Activated naive CD4-positive, alpha-beta T cell treated with anti-CD3 and anti-CD28 coated beads for 36 hours (primary cell): ENCODE results near the gene FRMD5. TPM values are rescaled to one million over a fixed set of nuclear protein-coding genes. Genes with fewer than 3 reads are reported as not detected.
"Not testable (repeated sequence)": the region's sequence is repeated elsewhere in the genome, so short reads cannot be mapped to it uniquely, and the experiment has no call there.

Experiments used
- CTCF ChIA-PET: fragments of 350-600 bp; sonication (Branson Sonifier 250); formaldehyde crosslinking; loops from one replicate; lab custom pipeline; 2021; ENCODE audit warnings: antibody characterized with exemption; lab: Charles Lee
- DNase-seq: peaks from one replicate; pipeline ENCODE4 v3.0.0-alpha.2; 2020
- H3K27ac Mint-ChIP-seq: one replicate; pipeline ENCODE4 v1.8.0; 2021; ENCODE audit warnings: mild to moderate bottlenecking, mixed read lengths
- H3K27me3 Mint-ChIP-seq: one replicate; pipeline ENCODE4 v1.8.0; 2021; ENCODE audit warnings: low read depth, mixed read lengths
- H3K36me3 Mint-ChIP-seq: one replicate; pipeline ENCODE4 v1.8.0; 2021; ENCODE audit warnings: low read depth, mixed read lengths
- H3K4me1 Mint-ChIP-seq: one replicate; pipeline ENCODE4 v1.8.0; 2021; ENCODE audit warnings: low read depth, mixed read lengths
- H3K4me3 Mint-ChIP-seq: one replicate; pipeline ENCODE4 v1.8.0; 2021; ENCODE audit warnings: mild to moderate bottlenecking, moderate library complexity, mixed read lengths
- H3K9me3 Mint-ChIP-seq: one replicate; pipeline ENCODE4 v1.8.0; 2021; ENCODE audit warnings: mixed read lengths
- intact Hi-C: fragments of 100-400 bp; cut with micrococcal nuclease; formaldehyde crosslinking; loops from one replicate; pipeline ENCODE4 v1.15.1; 2023
- total RNA-seq, 2 experiments: library from RNA; stranded (reverse); gene quantifications; one replicate each; pipeline ENCODE4 v1.2.3, GENCODE V29; 2021

Gene FRMD5
- total RNA-seq, 2 experiments from 2014 or later, result 0.37 to 0.50 TPM

DNA sequence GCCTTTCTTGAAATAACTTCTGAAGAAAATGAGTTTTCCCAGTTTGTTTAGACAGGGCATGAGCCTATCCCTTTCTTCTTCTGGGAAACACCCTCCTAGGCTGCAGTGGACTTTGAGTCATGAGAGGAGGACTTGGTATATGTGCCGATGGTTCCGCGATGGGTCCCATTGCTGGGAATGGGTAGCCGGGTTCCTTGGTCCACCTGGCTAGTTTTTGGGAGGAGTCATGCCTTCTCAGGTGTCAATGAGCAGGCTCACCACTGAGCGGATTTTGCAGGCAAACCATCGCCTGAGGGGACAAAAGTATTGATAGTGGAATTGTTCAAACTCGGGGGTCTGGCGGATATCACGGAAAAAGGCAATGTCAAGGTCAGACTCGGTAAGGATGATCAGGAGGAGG, 321.4 kb downstream of the FRMD5 start:
- no peak overlapping the region for H3K4me3 Mint-ChIP-seq
- H3K27ac Mint-ChIP-seq, result no peak overlapping the region
- H3K4me1 Mint-ChIP-seq, result no peaks in the 10 kb centered on the region
- H3K27me3 Mint-ChIP-seq, result no peaks in the 10 kb centered on the region
- H3K36me3 Mint-ChIP-seq, result peaks cover 31% of the 10 kb centered on the region
- no peak for DNase-seq
- intact Hi-C loops, result no loop called here
- no peaks in the 10 kb centered on the region for H3K9me3 Mint-ChIP-seq
- CTCF ChIA-PET, result no interaction called here

DNA sequence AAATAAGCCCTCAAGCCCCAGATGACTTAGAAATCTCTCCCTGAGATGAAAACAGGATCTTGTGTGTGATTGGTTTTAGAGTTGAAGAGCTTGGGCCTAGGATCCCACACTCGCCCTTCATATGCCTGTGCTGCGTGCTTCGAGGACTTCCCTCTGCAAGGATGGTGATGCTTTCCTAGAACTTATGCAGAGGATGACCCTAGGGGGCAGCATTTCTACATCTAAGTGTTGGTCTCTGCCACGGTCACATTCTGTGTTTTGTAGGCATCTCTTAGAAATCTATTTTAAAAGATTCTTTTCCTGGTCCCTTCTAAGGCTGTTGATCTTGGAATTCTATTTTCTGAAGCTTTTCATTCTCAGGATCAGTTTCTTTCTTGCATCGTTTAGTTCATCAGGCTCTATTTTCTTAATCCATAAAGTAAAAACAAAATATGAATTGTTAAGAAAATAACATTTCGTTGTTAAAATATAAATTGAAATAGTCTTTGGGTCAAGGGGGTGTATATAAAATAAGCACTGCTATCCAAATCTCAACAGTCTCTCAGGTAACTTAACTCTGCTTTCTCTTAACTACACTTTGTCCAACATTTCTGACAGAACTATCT, 322.6 kb downstream of the FRMD5 start:
- no peaks in the 10 kb centered on the region for H3K4me1 Mint-ChIP-seq
- H3K9me3 Mint-ChIP-seq, result no peaks in the 10 kb centered on the region
- CTCF ChIA-PET, result no interaction called here
- DNase-seq, result peak; percentile 10
- intact Hi-C loops, result no loop called here
- H3K27ac Mint-ChIP-seq, result no peak overlapping the region
- H3K27me3 Mint-ChIP-seq, result no peaks in the 10 kb centered on the region
- H3K36me3 Mint-ChIP-seq, result peaks cover 35% of the 10 kb centered on the region
- H3K4me3 Mint-ChIP-seq, result no peak overlapping the region

DNA sequence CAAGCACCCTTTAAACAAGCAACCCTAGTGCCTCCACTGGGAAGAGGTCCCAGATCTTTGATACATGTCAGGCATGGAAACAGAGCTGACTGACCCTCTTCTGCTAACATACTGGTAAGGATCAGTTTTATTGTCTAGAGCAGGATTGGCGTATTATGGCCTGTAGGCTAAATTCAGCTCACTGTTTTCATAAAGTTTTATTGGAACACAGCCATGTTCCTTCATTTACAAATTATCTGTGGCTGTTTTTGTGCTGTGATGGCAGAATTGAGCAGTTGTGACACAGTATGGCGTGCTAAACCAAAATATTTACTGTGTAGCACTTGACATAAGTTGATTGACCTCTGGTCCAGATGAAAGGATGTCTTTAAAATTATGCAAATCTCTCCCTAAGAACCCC, 323.2 kb downstream of the FRMD5 start:
- intact Hi-C loops, result no loop called here
- peaks cover 39% of the 10 kb centered on the region for H3K36me3 Mint-ChIP-seq
- no peak overlapping the region for H3K4me3 Mint-ChIP-seq

DNA sequence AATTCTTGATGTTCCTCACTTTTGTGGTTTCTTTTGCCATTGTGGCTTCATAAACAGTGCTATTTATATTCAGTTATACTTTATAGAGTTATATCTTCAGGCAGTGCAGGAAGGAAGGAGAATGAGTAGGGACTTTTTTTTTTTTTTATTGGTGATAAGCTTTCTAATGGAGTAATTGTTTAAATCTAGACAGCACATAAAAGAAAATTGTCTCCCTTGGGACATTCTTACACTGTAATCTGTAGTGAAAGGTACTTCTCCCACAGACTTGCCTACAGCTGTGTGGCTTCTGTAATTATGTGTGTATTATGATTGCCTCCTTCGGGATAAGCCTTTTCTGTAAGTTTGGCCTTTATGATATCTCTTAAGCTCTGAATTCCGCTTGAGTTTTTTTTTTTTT, 326.7 kb downstream of the FRMD5 start:
- peaks cover 36% of the 10 kb centered on the region for H3K36me3 Mint-ChIP-seq
- intact Hi-C loops, result no loop called here

More for the DNA sequence above, 323.2 kb downstream of the FRMD5 start:
- no peak for DNase-seq
- Mint-ChIP-seq H3K27me3 (no peaks in the 10 kb centered on the region), H3K27ac (no peak overlapping the region), H3K4me1 (no peaks in the 10 kb centered on the region), H3K9me3 (no peaks in the 10 kb centered on the region)
- CTCF ChIA-PET, result interaction anchor here (1.2 kb wide), 1 partner anchor 11 kb away, joined by 4 read pairs; no protein-coding TSS in a partner anchor

DNA sequence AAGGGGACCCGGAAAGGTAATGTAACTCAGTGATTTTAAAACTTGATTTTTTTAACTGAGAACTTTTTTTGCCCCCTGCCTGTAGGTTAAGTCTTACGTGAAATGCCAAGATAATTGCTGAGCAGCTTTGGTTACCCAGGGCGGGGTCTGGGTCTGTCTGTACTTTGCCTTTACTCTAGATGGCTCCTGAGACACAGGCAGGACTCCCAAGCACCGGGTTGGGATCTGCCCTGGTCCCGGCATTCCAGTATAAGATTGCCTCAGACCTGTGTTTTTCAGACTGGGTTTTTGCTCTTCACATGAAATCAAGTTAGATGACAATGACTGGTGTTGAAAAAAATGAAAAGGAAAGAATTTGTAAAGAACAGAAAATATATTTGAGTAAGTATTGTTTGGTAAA, 328.0 kb downstream of the FRMD5 start:
- H3K4me1 Mint-ChIP-seq, result no peaks in the 10 kb centered on the region
- no peaks in the 10 kb centered on the region for H3K27me3 Mint-ChIP-seq
- peaks cover 36% of the 10 kb centered on the region for H3K36me3 Mint-ChIP-seq
- H3K4me3 Mint-ChIP-seq, result no peak overlapping the region
- no peaks in the 10 kb centered on the region for H3K9me3 Mint-ChIP-seq
- intact Hi-C loops, result no loop called here
- CTCF ChIA-PET, result no interaction called here
- H3K27ac Mint-ChIP-seq, result no peak overlapping the region
- DNase-seq, result no peak

More for the DNA sequence above, 326.7 kb downstream of the FRMD5 start:
- Mint-ChIP-seq H3K27me3 (no peaks in the 10 kb centered on the region), H3K9me3 (no peaks in the 10 kb centered on the region), H3K4me3 (no peak overlapping the region), H3K27ac (no peak overlapping the region), H3K4me1 (no peaks in the 10 kb centered on the region)
- DNase-seq, result no peak
- CTCF ChIA-PET, result interaction anchor here (0.6 to 1.1 kb wide), 3 partner anchors 10 to 68 kb away, joined by 3 to 5 read pairs (median 4); no protein-coding TSS in a partner anchor

DNA sequence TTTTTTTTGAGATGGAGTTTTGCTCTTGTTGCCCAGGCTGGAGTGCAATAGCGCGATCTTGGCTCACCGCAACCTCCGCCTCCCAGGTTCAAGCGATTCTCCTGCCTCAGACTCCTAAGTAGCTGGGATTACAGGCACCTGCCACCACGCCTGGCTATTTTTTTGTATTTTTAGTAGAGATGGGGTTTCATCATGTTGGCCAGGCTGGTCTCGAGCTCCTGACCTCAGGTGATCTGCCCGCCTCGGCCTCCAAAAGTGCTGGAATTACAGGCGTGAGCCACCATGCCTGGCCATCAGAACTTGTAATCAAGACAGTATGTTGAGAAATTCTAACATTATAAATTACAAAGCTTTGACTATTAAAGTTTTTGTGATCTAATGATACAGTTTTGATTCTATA, 328.4 kb downstream of the FRMD5 start:
- CTCF ChIA-PET, intact Hi-C loops: not testable (repeated sequence)
- peaks cover 34% of the 10 kb centered on the region for H3K36me3 Mint-ChIP-seq

DNA sequence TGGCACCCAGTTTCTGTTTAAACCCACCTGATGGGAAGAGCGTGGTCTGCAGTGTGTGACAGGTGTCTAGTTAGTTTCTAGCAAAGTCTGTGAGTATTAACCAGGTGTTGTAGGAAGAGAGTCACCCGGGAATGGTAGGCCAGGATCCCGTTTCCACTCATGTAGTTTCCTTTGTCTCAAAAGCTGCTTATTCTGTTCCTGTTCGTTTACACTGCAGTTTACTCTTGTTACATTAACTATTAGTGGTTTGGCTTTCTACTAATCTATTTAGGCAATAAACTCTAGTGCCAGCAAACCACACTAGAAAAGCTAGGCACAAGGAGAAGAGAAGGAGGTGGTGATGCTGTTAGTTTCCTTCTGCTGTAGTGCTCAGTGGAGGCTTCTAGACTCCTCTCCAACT, 335.5 kb downstream of the FRMD5 start:
- Mint-ChIP-seq H3K27me3 (no peaks in the 10 kb centered on the region), H3K36me3 (peaks cover 61% of the 10 kb centered on the region), H3K4me1 (no peaks in the 10 kb centered on the region), H3K27ac (no peak overlapping the region), H3K9me3 (no peaks in the 10 kb centered on the region), H3K4me3 (no peak overlapping the region)
- DNase-seq, result no peak
- CTCF ChIA-PET, result no interaction called here
- intact Hi-C loops, result no loop called here

More for the DNA sequence above, 328.4 kb downstream of the FRMD5 start:
- H3K27me3 Mint-ChIP-seq, H3K4me1 Mint-ChIP-seq, H3K4me3 Mint-ChIP-seq, H3K9me3 Mint-ChIP-seq, DNase-seq, H3K27ac Mint-ChIP-seq: not testable (repeated sequence)

DNA sequence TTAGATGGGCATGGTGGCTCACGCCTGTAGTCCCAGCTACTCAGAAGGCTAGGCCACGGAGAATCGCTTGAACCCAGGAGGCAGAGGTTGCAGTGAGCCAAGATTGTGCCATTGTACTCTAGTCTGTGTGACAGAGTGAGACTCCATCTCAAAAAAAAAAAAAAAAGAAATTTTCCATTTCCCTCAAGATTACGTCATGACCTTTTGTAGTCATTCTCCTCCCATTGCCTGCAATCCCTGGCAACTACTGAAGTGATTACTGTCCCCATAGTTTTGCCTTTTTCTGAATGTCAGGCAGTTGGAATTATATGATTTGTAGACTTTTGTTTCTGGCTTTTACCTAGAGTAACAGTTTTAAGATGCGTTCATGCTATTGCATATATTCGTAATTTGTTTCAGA, 340.3 kb downstream of the FRMD5 start:
- Mint-ChIP-seq H3K27me3 (no peaks in the 10 kb centered on the region), H3K9me3 (no peaks in the 10 kb centered on the region), H3K36me3 (peaks cover 69% of the 10 kb centered on the region), H3K27ac (no peak overlapping the region), H3K4me3 (no peak overlapping the region), H3K4me1 (no peaks in the 10 kb centered on the region)
- no peak for DNase-seq
- CTCF ChIA-PET, result no interaction called here
- intact Hi-C loops, result no loop called here

DNA sequence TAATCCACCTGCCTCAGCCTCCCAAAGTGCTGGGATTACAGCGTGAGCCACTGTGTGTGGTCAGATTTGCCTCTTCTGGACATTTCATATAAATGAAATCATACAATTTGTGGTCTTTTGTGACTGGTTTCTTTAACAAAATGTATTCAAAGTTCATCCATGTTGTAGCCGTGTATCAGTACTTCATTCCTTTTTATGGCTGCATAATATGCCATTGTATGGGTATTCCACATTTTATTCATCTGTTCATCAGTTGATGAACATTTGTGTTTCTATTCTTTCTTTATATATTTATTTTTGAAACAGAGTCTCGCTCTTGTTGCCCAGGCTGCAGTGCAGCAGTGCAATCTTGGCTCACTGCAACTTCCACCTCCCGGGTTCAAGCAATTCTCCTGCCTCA, 342.5 kb downstream of the FRMD5 start:
- CTCF ChIA-PET, result no interaction called here
- H3K9me3 Mint-ChIP-seq, result no peaks in the 10 kb centered on the region
- peaks cover 62% of the 10 kb centered on the region for H3K36me3 Mint-ChIP-seq
- H3K27ac Mint-ChIP-seq, result no peak overlapping the region
- no peaks in the 10 kb centered on the region for H3K27me3 Mint-ChIP-seq
- no peaks in the 10 kb centered on the region for H3K4me1 Mint-ChIP-seq
- DNase-seq, result no peak
- H3K4me3 Mint-ChIP-seq, result no peak overlapping the region
- intact Hi-C loops, result no loop called here

DNA sequence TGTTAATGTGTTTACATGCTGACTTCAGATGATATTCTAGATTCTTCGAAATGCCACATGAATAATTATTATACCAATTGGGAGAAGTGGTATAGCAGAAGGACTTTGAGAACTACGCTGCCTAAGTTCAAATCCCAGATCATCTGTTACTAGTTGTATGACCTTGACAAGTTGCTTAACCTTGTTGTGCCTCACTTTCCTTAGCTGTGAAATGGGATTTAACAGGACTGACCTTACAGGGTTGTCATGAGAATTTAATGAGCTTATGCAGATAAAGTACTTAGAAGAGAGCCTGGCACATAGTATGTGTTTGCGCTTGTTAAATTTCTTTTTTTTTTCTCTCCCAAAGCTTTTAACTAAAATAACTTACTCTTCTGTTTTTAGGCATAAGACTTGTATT, 343.8 kb downstream of the FRMD5 start:
- DNase-seq, result no peak
- Mint-ChIP-seq H3K36me3 (peaks cover 52% of the 10 kb centered on the region), H3K4me1 (no peaks in the 10 kb centered on the region), H3K27ac (no peak overlapping the region), H3K27me3 (no peaks in the 10 kb centered on the region), H3K4me3 (no peak overlapping the region), H3K9me3 (no peaks in the 10 kb centered on the region)
- intact Hi-C loops, result no loop called here
- CTCF ChIA-PET, result no interaction called here

DNA sequence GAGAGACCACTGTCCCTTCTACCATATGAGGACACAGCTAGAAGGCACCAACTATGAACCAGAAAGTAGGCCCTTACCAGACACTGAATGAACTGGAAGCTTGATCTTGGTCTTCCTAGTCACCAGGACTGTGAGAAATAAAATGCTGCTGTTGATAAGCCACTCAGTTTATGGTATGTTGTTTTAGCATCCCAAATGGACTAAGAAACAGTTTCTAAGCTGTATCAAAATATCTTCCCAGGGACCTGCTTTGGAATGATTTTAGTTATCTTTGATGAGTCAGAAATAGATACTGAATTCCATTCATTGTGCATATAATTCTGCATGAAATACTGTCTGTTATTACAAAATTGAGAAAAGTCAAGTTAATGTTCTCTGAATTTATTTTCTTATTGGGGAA, 349.6 kb downstream of the FRMD5 start:
- Mint-ChIP-seq H3K27me3 (no peaks in the 10 kb centered on the region), H3K4me1 (no peaks in the 10 kb centered on the region), H3K27ac (no peak overlapping the region), H3K9me3 (no peaks in the 10 kb centered on the region), H3K4me3 (no peak overlapping the region), H3K36me3 (peaks cover 40% of the 10 kb centered on the region)
- CTCF ChIA-PET, result interaction anchor here (0.6 kb wide), 1 partner anchor 64 kb away, joined by 3 read pairs; no protein-coding TSS in a partner anchor
- intact Hi-C loops, result no loop called here
- DNase-seq, result no peak

DNA sequence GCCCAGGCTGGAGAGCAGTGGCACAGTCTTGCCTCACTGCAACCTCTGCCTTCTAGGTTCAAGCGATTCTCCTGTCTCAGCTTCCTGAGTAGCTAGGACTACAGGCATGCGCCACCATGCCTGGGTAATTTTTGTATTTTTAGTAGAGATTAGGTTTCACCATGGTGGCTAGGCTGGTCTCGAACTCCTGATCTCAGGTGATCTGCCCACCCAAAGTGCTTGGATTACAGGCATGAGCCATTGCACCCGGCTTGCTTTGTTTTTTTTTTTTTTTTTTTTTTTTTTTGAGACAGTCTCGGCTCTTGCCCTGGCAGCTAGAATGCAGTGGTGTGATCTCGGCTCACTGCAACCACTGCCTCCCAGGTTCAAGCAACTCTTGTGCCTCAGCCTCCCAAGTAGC, 362.6 kb downstream of the FRMD5 start:
- H3K27ac Mint-ChIP-seq, DNase-seq, H3K9me3 Mint-ChIP-seq, H3K27me3 Mint-ChIP-seq, H3K4me3 Mint-ChIP-seq, intact Hi-C loops: not testable (repeated sequence)
- H3K36me3 Mint-ChIP-seq, result peaks cover 56% of the 10 kb centered on the region
- peaks cover 33% of the 10 kb centered on the region for H3K4me1 Mint-ChIP-seq
- CTCF ChIA-PET, result interaction anchor here (0.6 kb wide), 1 partner anchor 714 kb away, joined by 3 read pairs; no protein-coding TSS in a partner anchor

DNA sequence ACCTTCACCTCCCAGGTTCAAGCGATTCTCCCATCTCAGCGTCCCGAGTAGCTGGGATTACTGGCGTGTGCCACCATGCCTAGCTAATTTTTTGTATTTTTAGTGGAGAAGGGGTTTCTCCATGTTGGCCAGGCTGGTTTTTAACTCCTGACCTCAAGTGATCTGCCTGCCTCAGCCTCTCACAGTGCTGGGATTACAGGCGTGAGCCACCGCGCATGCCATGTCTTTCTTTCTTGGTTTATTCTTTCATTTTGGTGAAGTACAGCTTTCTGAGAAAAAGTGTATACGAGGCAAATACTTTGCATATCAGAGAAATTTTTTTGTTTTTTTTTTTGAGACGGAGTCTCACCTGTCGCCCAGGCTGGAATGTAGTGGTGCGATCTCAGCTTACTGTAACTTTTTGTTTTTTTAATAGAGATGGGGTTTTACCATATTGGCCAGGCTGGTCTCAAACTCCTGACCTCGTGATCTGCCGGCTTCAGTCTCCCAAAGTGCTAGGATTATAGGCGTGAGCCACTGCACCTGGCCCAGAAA, 363.5 kb downstream of the FRMD5 start:
- H3K4me3 Mint-ChIP-seq, DNase-seq, intact Hi-C loops, H3K9me3 Mint-ChIP-seq, H3K27ac Mint-ChIP-seq, H3K27me3 Mint-ChIP-seq: not testable (repeated sequence)
- Mint-ChIP-seq H3K4me1 (peaks cover 31% of the 10 kb centered on the region), H3K36me3 (peaks cover 52% of the 10 kb centered on the region)
- CTCF ChIA-PET, result interaction anchor here (0.6 kb wide), 2 partner anchors 15 to 430 kb away, joined by 3 read pairs; no protein-coding TSS in a partner anchor
